SJSA1 (cell line): ENCODE results near the gene OR5K2. TPM values are rescaled to one million over a fixed set of nuclear protein-coding genes. Genes with fewer than 3 reads are reported as not detected.

Source experiments
- DNase-seq, 2 experiments: peaks; one replicate each; pipeline ENCODE4 v3.0.0-alpha.2; 2015 to 2020; ENCODE audit warnings: low spot score in 2 of 2, low read depth in 1 of 2
- H3K27ac ChIP-seq: fragments of 250-450 bp; sonication (Bioruptor Pico); 2 replicates; pipeline ENCODE4 v1.5.1; 2020; ENCODE audit warnings: mild to moderate bottlenecking, moderate library complexity
- H3K27me3 ChIP-seq: fragments of 250-450 bp; sonication (Bioruptor Pico); replicated peaks from 2 replicates; pipeline ENCODE4 v1.5.1; 2020; ENCODE audit warnings: mild to moderate bottlenecking, moderate library complexity
- H3K36me3 ChIP-seq: fragments of 250-450 bp; sonication (Bioruptor Pico); 2 replicates; pipeline ENCODE4 v1.5.1; 2020; ENCODE audit warnings: mild to moderate bottlenecking
- H3K4me1 ChIP-seq: fragments of 250-450 bp; sonication (Bioruptor Pico); replicated peaks from 2 replicates; pipeline ENCODE4 v1.6.1; 2021; ENCODE audit warnings: mild to moderate bottlenecking
- H3K4me3 ChIP-seq: fragments of 250-450 bp; sonication (Bioruptor Pico); 2 replicates; pipeline ENCODE4 v1.5.1; 2020; ENCODE audit warnings: mild to moderate bottlenecking
- H3K9me3 ChIP-seq: fragments of 250-450 bp; sonication (Bioruptor Pico); replicated peaks from 2 replicates; pipeline ENCODE4 v1.5.1; 2020; ENCODE audit warnings: mild to moderate bottlenecking
- total RNA-seq: library from RNA; depleted of rRNA; stranded (reverse); fragments of >200 nt; shearing (Covaris generic); gene quantifications from 2 replicates; pipeline ENCODE4 v1.2.3, GENCODE V29; 2014

OR5K2 gene
- total RNA-seq, 1 experiment from 2014 or later, result not detected

GRCh38 chr3:98508582-98508981 lies 11.1 kb downstream of the OR5K2 start:
- Histone ChIP-seq H3K4me1 (peaks cover 5% of the 10 kb centered on the region), H3K36me3 (peaks cover 10% of the 10 kb centered on the region), H3K4me3 (no peak overlapping the region), H3K9me3 (0 out of 2 replicates have a peak, but pooled peaks cover 1% of the 10 kb centered on the region), H3K27me3 (no peaks in the 10 kb centered on the region), H3K27ac (no peak overlapping the region)
- no peak for DNase-seq

DNA sequence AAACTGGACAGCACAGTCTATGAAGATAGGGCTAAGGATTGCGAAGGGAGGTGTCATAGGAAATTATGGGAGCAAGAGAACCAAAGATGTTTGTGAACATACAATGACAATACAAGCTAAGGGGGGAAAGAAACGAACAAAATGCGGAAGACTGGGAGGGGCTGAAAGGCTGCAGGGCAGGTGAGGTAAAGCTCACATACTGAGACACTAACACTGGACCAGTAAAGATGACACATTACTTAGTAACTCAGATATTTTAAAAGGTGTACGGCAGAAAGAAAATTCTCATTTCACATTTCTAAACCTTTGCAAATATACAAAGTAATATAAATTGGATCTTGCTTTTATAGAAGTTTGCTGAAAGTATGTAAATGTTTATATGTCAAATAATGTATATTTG lies 15.1 kb downstream of the OR5K2 start:
- H3K4me3 ChIP-seq, result no peak overlapping the region
- H3K27ac ChIP-seq, result no peak overlapping the region
- H3K4me1 ChIP-seq, result peaks cover 6% of the 10 kb centered on the region
- H3K9me3 ChIP-seq, result 0 out of 2 replicates have a peak, but pooled peaks cover 2% of the 10 kb centered on the region
- no peaks in the 10 kb centered on the region for H3K27me3 ChIP-seq
- no peak for DNase-seq
- H3K36me3 ChIP-seq, result peaks cover 45% of the 10 kb centered on the region

DNA sequence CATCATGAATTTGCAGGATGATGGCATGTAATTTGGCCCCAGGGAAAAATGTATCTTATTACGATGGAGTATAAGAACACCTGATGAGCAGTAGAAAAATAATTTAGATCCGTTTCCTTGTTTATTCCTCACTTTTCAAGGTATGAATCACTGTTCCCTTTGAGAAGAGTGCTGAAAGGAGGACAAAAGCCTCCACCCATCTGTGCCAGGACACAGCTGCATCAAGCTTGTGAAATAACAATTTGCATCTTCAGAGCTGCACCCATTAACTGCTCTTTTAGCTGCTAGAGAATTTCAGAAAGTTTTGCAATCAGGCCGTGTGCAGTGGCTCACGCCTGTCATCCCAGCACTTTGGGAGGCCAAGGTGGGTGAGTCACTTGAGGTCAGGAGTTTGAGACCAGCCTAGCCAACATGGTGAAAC lies 15.6 kb downstream of the OR5K2 start:
- Histone ChIP-seq H3K4me3 (no peak overlapping the region), H3K27ac (no peak overlapping the region), H3K27me3 (no peaks in the 10 kb centered on the region), H3K4me1 (peaks cover 6% of the 10 kb centered on the region), H3K9me3 (0 out of 2 replicates have a peak, but pooled peaks cover 2% of the 10 kb centered on the region), H3K36me3 (peaks cover 51% of the 10 kb centered on the region)
- no peak for DNase-seq

- 0 out of 2 replicates have a peak, but pooled peaks cover 2% of the 10 kb centered on the region for H3K9me3 ChIP-seq
- no peaks in the 10 kb centered on the region for H3K27me3 ChIP-seq
- H3K27ac ChIP-seq, result no peak overlapping the region
- H3K4me1 ChIP-seq, result peaks cover 6% of the 10 kb centered on the region
- no peak for DNase-seq
- peaks cover 57% of the 10 kb centered on the region for H3K36me3 ChIP-seq
- no peak overlapping the region for H3K4me3 ChIP-seq
Observed at GRCh38 chr3:98513736-98514135, 16.3 kb downstream of the OR5K2 start.

DNA sequence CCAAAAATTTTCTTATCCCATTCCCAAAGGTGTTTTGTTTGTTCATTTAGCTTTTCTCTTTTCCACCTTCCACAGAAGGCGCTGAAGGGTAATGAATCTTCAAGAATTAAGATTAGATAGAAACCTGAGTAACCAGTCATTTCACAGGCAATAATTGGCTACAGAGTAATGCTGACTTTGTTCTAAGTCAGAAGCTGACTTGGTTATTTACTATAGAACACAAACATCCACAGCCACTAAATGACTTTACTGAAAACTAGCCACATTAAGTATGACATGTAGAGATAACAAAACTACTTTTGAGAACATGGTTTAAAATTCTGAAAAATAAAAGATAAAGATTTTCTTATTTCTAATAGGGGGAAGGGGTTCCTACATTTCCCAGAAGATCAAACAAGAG lies 17.5 kb downstream of the OR5K2 start:
- no peak overlapping the region for H3K4me3 ChIP-seq
- H3K27me3 ChIP-seq, result no peaks in the 10 kb centered on the region
- peaks cover 6% of the 10 kb centered on the region for H3K4me1 ChIP-seq
- peaks cover 2% of the 10 kb centered on the region; the same call in 1 of the 2 replicates for H3K9me3 ChIP-seq
- H3K36me3 ChIP-seq, result peaks cover 69% of the 10 kb centered on the region
- H3K27ac ChIP-seq, result no peak overlapping the region
- no peak for DNase-seq

GRCh38 chr3:98518816-98519215 lies 21.3 kb downstream of the OR5K2 start:
- Histone ChIP-seq H3K4me1 (peaks cover 15% of the 10 kb centered on the region), H3K27ac (no peak overlapping the region), H3K9me3 (no peaks in the 10 kb centered on the region; the same call in 1 of the 2 replicates), H3K27me3 (no peaks in the 10 kb centered on the region), H3K4me3 (no peak overlapping the region), H3K36me3 (peaks cover 84% of the 10 kb centered on the region)
- DNase-seq, result no peak

GRCh38 chr3:98519351-98519750 lies 21.9 kb downstream of the OR5K2 start:
- H3K27ac ChIP-seq, result no peak overlapping the region
- H3K9me3 ChIP-seq, result no peaks in the 10 kb centered on the region; the same call in 1 of the 2 replicates
- H3K4me1 ChIP-seq, result peaks cover 15% of the 10 kb centered on the region
- H3K4me3 ChIP-seq, result no peak overlapping the region
- H3K27me3 ChIP-seq, result no peaks in the 10 kb centered on the region
- no peak for DNase-seq
- peaks cover 79% of the 10 kb centered on the region for H3K36me3 ChIP-seq

DNA sequence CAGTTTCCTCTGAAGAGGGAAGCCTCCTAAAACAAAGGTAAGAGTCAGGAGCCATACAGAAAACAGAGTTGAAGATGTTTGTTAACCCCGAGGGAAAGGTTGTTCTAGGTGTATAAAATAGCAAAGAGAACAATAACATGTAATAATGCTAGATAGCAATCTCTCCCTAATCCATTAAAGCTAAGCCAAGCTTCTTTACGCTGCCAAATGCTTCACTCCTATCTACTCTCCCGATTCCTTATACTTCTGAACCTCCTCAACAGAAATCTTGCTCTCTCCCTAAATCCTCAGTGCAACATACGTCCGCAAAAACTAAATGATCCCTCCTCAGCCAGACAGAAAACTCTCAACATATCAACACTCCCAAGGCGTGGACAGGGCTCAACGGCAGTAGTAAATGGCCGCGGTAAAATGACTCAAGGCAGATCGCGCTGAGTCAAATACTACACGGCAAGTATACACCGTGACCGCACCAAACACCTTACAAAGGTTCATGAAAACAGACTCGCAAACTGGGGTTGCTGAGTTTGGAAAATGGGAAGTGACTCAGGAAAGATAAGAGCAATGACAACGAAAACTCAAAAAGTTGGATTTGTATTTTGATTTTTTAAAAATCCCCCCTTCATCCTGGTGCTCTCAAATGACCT lies 24.5 kb downstream of the OR5K2 start:
- H3K27ac ChIP-seq, result peak overlapping the region; percentile 92
- peaks cover 15% of the 10 kb centered on the region for H3K4me1 ChIP-seq
- peak overlapping the region; percentile 92 for H3K4me3 ChIP-seq
- H3K36me3 ChIP-seq, result peaks cover 55% of the 10 kb centered on the region
- peak; percentile 46 to 52 for DNase-seq
- no peaks in the 10 kb centered on the region; the same call in 1 of the 2 replicates for H3K9me3 ChIP-seq
- H3K27me3 ChIP-seq, result no peaks in the 10 kb centered on the region

GRCh38 chr3:98522544-98523281 lies 25.2 kb downstream of the OR5K2 start, which contains the start of gene CLDND1:
Gene CLDND1, minus strand, starts transcription at chr3:98522902. Its CDS starts 1,478 bp downstream, at chr3:98521424.
- peak; percentile 89 to 95 for DNase-seq
- H3K27me3 ChIP-seq, result no peaks in the 10 kb centered on the region
- peak within 1 kb of the TSS; percentile 92 for H3K27ac ChIP-seq
- peaks cover 15% of the 10 kb centered on the region for H3K4me1 ChIP-seq
- peaks cover 48% of the 10 kb centered on the region for H3K36me3 ChIP-seq
- H3K4me3 ChIP-seq, result peak within 1 kb of the TSS; percentile 92
- H3K9me3 ChIP-seq, result no peaks in the 10 kb centered on the region; the same call in 1 of the 2 replicates

DNA sequence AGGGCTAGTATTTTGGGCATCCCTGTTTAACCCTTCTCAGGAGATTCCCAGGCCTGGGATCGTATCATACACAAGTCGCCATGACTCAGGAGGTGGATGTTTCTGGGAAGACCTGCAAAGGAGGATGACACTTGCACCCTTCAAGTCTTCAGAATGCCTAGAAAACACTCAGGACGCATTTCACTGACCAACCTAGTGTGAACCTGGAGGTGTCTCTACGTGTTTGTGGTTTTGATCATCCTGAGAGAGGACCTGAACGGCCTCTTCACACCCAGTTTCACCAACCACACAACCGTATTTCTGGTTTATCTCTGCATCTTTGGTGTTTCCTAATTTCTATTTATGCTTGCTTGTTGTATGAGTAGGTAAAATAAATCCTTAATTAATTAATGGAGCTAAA lies 28.0 kb downstream of the OR5K2 start:
- peaks cover 22% of the 10 kb centered on the region for H3K36me3 ChIP-seq
- H3K9me3 ChIP-seq, result no peaks in the 10 kb centered on the region
- DNase-seq, result no peak
- peaks cover 15% of the 10 kb centered on the region for H3K4me1 ChIP-seq
- H3K27ac ChIP-seq, result no peak overlapping the region
- H3K27me3 ChIP-seq, result no peaks in the 10 kb centered on the region
- H3K4me3 ChIP-seq, result no peak overlapping the region

GRCh38 chr3:98528474-98529346 lies 31.2 kb downstream of the OR5K2 start:
- no peaks in the 10 kb centered on the region for H3K27me3 ChIP-seq
- DNase-seq, result no peak
- no peak overlapping the region for H3K27ac ChIP-seq
- no peaks in the 10 kb centered on the region for H3K9me3 ChIP-seq
- no peaks in the 10 kb centered on the region for H3K4me1 ChIP-seq
- H3K4me3 ChIP-seq, result no peak overlapping the region
- H3K36me3 ChIP-seq, result no peaks in the 10 kb centered on the region

DNA sequence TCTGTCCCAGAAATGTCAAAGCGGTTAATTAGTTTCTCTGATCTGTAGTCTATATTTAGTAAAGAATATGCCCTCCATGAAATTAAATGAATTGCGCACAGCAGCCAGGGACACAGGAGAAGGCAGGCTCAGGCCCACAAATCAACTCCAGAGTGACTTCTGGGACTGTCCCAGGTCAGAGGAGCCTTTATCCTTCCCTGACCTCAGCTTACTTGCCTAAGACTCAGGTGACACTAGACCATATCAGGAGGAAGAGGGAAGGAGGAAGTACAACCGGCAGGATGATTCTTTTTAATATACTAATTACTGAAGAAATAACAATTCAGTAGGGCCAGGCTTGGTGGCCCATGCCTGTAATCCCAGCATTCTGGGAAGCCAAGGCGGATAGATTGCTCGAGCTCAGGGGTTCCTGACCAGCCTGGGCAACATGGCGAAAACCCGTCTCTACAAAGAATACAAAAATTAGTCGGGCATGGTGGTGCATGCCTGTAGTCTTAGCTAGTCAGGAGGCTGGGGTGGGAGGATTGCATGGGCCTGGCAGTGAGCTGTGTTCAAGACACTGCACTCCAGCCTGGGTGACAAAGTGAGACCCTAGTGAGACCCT lies 32.5 kb downstream of the OR5K2 start:
- no peaks in the 10 kb centered on the region for H3K27me3 ChIP-seq
- H3K9me3 ChIP-seq, result no peaks in the 10 kb centered on the region

DNA sequence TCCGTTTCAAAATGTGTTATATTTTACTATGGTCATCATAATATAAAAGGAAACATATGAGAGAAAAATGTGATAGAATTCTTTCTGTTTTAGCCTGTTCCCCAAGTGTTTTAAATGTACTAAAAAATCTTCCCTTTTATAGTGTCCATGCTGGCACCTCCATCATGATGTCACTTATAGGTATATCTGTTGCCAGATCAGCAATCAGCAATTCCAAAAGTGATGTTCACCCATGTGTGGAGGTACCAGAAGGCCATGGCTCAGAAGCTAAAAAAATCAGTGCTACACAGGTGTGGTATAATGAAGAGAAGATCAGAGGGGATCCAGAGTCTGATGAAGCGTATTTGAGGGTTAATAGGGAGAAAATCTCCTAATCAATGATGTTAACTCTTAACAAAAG lies 33.2 kb downstream of the OR5K2 start:
- H3K4me1 ChIP-seq, result no peaks in the 10 kb centered on the region
- H3K27ac ChIP-seq, result no peak overlapping the region
- H3K36me3 ChIP-seq, result no peaks in the 10 kb centered on the region
- no peak overlapping the region for H3K4me3 ChIP-seq
- H3K9me3 ChIP-seq, result no peaks in the 10 kb centered on the region
- no peak for DNase-seq
- no peaks in the 10 kb centered on the region for H3K27me3 ChIP-seq

More for the DNA sequence above, 32.5 kb downstream of the OR5K2 start:
- DNase-seq, result no peak
- H3K4me1 ChIP-seq, result no peaks in the 10 kb centered on the region
- no peak overlapping the region for H3K4me3 ChIP-seq
- H3K27ac ChIP-seq, result no peak overlapping the region
- no peaks in the 10 kb centered on the region for H3K36me3 ChIP-seq
